HEK293 (cell line): ENCODE data around the gene UPF2.

ENCODE experiments used
- CTCF ChIA-PET: fragments of 350-600 bp; formaldehyde crosslinking; extraction: SDS; loops from one replicate; lab custom pipeline; 2021; ENCODE audit warnings: antibody characterized with exemption; lab: Yijun Ruan, JAX
- POLR2A ChIA-PET: fragments of 300-600 bp; formaldehyde crosslinking; extraction: SDS; loops from one replicate; lab custom pipeline; 2020; ENCODE audit warnings: antibody characterized with exemption, inconsistent platforms; lab: Yijun Ruan, JAX
- H3K27ac ChIP-seq: fragments of 200-500 bp; sonication (Bioruptor generic); 2 replicates; pipeline ENCODE4 v1.5.1; 2014; ENCODE audit warnings: low read depth, low read length, control low read depth, inconsistent platforms; ENCODE audit errors: extremely low read depth
- H3K36me3 ChIP-seq, 2 experiments: fragments of 200-500 bp in 1 of 2; sonication (Bioruptor generic) in 1 of 2; 1 replicate in 1 of 2; 2 replicates in 1 of 2; pipeline ENCODE4 v1.5.1; 2014 to 2017; ENCODE audit warnings: inconsistent platforms in 2 of 2, low read length in 2 of 2; ENCODE audit not compliant: control insufficient read depth in 2 of 2, insufficient read depth in 1 of 2
- H3K4me1 ChIP-seq: fragments of 200-500 bp; sonication (Bioruptor generic); 2 replicates; pipeline ENCODE4 v1.5.1; 2014; ENCODE audit warnings: mild to moderate bottlenecking, low read length, inconsistent platforms; ENCODE audit not compliant: control insufficient read depth, insufficient read depth
- H3K4me3 ChIP-seq: 2 replicates; pipeline ENCODE4 v1.5.1; 2011; ENCODE audit warnings: low read depth, mild to moderate bottlenecking, control low read depth, low read length, moderate library complexity
- H3K9me3 ChIP-seq: fragments of 200-500 bp; sonication (Bioruptor generic); 2 replicates; pipeline ENCODE4 v1.5.1; 2014; ENCODE audit warnings: low read depth, low read length, inconsistent platforms; ENCODE audit not compliant: control insufficient read depth, insufficient read depth
- HIC1 ChIP-seq: fragments of 450-650 bp; formaldehyde crosslinking; IDR thresholded peaks from 2 replicates; pipeline ENCODE4 v1.5.1; 2016; ENCODE audit warnings: missing biosample characterization, missing genetic modification characterization
- KLF9 ChIP-seq: fragments of 450-650 bp; formaldehyde crosslinking; IDR thresholded peaks from 2 replicates; pipeline ENCODE4 v1.5.1; 2016; ENCODE audit warnings: missing biosample characterization, missing genetic modification characterization, low read depth
- PATZ1 ChIP-seq: fragments of 450-650 bp; formaldehyde crosslinking; IDR thresholded peaks from 2 replicates; pipeline ENCODE4 v1.5.1; 2016; ENCODE audit warnings: missing biosample characterization, missing genetic modification characterization
- SCRT2 ChIP-seq: fragments of 450-650 bp; formaldehyde crosslinking; IDR thresholded peaks from 2 replicates; pipeline ENCODE4 v1.5.1; 2016; ENCODE audit warnings: missing biosample characterization, missing genetic modification characterization
- TCF7L2 ChIP-seq: IDR thresholded peaks from 2 replicates; pipeline ENCODE4 v1.6.1; 2011; ENCODE audit warnings: low read depth, mild to moderate bottlenecking, inconsistent platforms, low read length, moderate library complexity, borderline replicate concordance
- ZBTB10 ChIP-seq: fragments of 450-650 bp; formaldehyde crosslinking; IDR thresholded peaks from 2 replicates; pipeline ENCODE4 v1.5.1; 2016; ENCODE audit warnings: missing biosample characterization, missing genetic modification characterization
- ZBTB26 ChIP-seq: fragments of 450-650 bp; formaldehyde crosslinking; optimal IDR thresholded peaks from 2 replicates; pipeline ENCODE3; 2016; ENCODE audit warnings: missing biosample characterization, mild to moderate bottlenecking, missing genetic modification characterization
- ZFP37 ChIP-seq: fragments of 450-650 bp; formaldehyde crosslinking; IDR thresholded peaks from 2 replicates; pipeline ENCODE4 v1.5.1; 2016; ENCODE audit warnings: missing biosample characterization, missing genetic modification characterization
- ZNF114 ChIP-seq: fragments of 450-650 bp; formaldehyde crosslinking; IDR thresholded peaks from 2 replicates; pipeline ENCODE4 v1.5.0; 2017; ENCODE audit warnings: missing biosample characterization, missing genetic modification characterization
- ZNF157 ChIP-seq: fragments of 450-650 bp; formaldehyde crosslinking; IDR thresholded peaks from 2 replicates; pipeline ENCODE4 v1.5.1; 2016; ENCODE audit warnings: missing biosample characterization, missing genetic modification characterization
- ZNF169 ChIP-seq: fragments of 450-650 bp; formaldehyde crosslinking; IDR thresholded peaks from 2 replicates; pipeline ENCODE4 v1.5.1; 2016; ENCODE audit warnings: missing biosample characterization, missing genetic modification characterization
- ZNF2 ChIP-seq: fragments of 450-650 bp; formaldehyde crosslinking; IDR thresholded peaks from 2 replicates; pipeline ENCODE4 v1.5.1; 2016; ENCODE audit warnings: missing biosample characterization, missing genetic modification characterization
- ZNF202 ChIP-seq: fragments of 450-650 bp; formaldehyde crosslinking; IDR thresholded peaks from 2 replicates; pipeline ENCODE4 v1.5.1; 2016; ENCODE audit warnings: missing biosample characterization, missing genetic modification characterization, borderline replicate concordance
- ZNF292 ChIP-seq: fragments of 450-650 bp; formaldehyde crosslinking; IDR thresholded peaks from 2 replicates; pipeline ENCODE4 v1.5.1; 2016; ENCODE audit warnings: low read depth, missing biosample characterization, missing genetic modification characterization, borderline replicate concordance
- ZNF335 ChIP-seq: fragments of 450-650 bp; formaldehyde crosslinking; conservative IDR thresholded peaks from 2 replicates; pipeline ENCODE4 v1.5.1; 2016; ENCODE audit warnings: missing biosample characterization, missing genetic modification characterization
- ZNF341 ChIP-seq: fragments of 450-650 bp; formaldehyde crosslinking; IDR thresholded peaks from 2 replicates; pipeline ENCODE4; 2016; ENCODE audit warnings: low read depth, missing biosample characterization, missing genetic modification characterization
- ZNF398 ChIP-seq: fragments of 450-650 bp; formaldehyde crosslinking; IDR thresholded peaks from 2 replicates; pipeline ENCODE4 v1.5.1; 2017; ENCODE audit warnings: missing biosample characterization, missing genetic modification characterization
- ZNF473 ChIP-seq: fragments of 450-650 bp; formaldehyde crosslinking; IDR thresholded peaks from 2 replicates; pipeline ENCODE4 v1.5.1; 2017; ENCODE audit warnings: missing biosample characterization, missing genetic modification characterization
- ZNF558 ChIP-seq: fragments of 450-650 bp; formaldehyde crosslinking; IDR thresholded peaks from 2 replicates; pipeline ENCODE4 v1.5.1; 2016; ENCODE audit warnings: missing biosample characterization, missing genetic modification characterization
- ZNF654 ChIP-seq: fragments of 450-650 bp; formaldehyde crosslinking; IDR thresholded peaks from 2 replicates; pipeline ENCODE4 v1.5.1; 2016; ENCODE audit warnings: low read depth, missing biosample characterization, missing genetic modification characterization
- ZNF704 ChIP-seq: fragments of 450-650 bp; formaldehyde crosslinking; IDR thresholded peaks from 2 replicates; pipeline ENCODE4 v1.5.1; 2016; ENCODE audit warnings: missing biosample characterization, missing genetic modification characterization
- ZSCAN16 ChIP-seq: fragments of 450-650 bp; formaldehyde crosslinking; IDR thresholded peaks from 2 replicates; pipeline ENCODE4 v1.5.1; 2016; ENCODE audit warnings: missing biosample characterization, missing genetic modification characterization

UPF2 gene

GRCh38 chr10:12042409-12042796, 206 bp downstream of the UPF2 start (continued):
- TF ChIP-seq ZNF398 (tag by site-specific recombination) (peak; percentile 67; the same call in 1 of the 2 replicates), KLF9 (peak; percentile 71; the same call in 1 of the 2 replicates), ZBTB26 (tag by site-specific recombination) (peak; percentile 45)

GRCh38 chr10:12041766-12042408, 722 bp downstream of the UPF2 start:
- H3K27ac ChIP-seq, result peak overlapping the region; percentile 100
- ChIA-PET CTCF (interaction anchor here (0.6 to 1.7 kb wide), 3 partner anchors 28 to 1950 kb away, joined by 3 to 6 read pairs (median 6); no protein-coding TSS in a partner anchor), POLR2A (interaction anchor here (0.5 to 2.9 kb wide), 9 partner anchors 8 to 65 kb away, joined by 3 to 40 read pairs (median 4); partner anchors contain the start of gene DHTKD1)
- H3K4me1 ChIP-seq, result peaks cover 10% of the 10 kb centered on the region
- peak overlapping the region; percentile 87 for H3K4me3 ChIP-seq
- no peaks in the 10 kb centered on the region for H3K9me3 ChIP-seq
- no peaks in the 10 kb centered on the region; a peak in 1 of 3 replicates for H3K36me3 ChIP-seq
- TF ChIP-seq ZNF335, result peak; percentile 28
- no peak for TF ChIP-seq ZSCAN16 (tag by site-specific recombination)
- no peak; the same call in 1 of the 2 replicates for TF ChIP-seq ZBTB10 (tag by site-specific recombination)
- peak; percentile 19; the same call in 1 of the 2 replicates for TF ChIP-seq ZNF157
- 0 out of 2 replicates have a peak, but pooled peaks have one; percentile 47 for TF ChIP-seq ZNF704 (tag by site-specific recombination)
- no peak for TF ChIP-seq ZNF114 (tag by site-specific recombination)
- TF ChIP-seq ZFP37 (tag by site-specific recombination), result peak; percentile 65; the same call in 1 of the 2 replicates
- TF ChIP-seq ZNF341 (tag by site-specific recombination), result no peak
- 0 out of 2 replicates have a peak, but pooled peaks have one; percentile 17 for TF ChIP-seq SCRT2 (tag by site-specific recombination)
- no peak for TF ChIP-seq ZNF292 (tag by site-specific recombination)
- no peak for TF ChIP-seq TCF7L2
- no peak for TF ChIP-seq ZNF473 (tag by site-specific recombination)
- TF ChIP-seq ZNF2 (tag by site-specific recombination), result peak; percentile 71
- TF ChIP-seq ZNF169 (tag by site-specific recombination), result no peak
- TF ChIP-seq HIC1 (tag by site-specific recombination), result no peak
- TF ChIP-seq ZNF558 (tag by site-specific recombination), result no peak
- no peak for TF ChIP-seq ZNF202 (tag by site-specific recombination)
- TF ChIP-seq ZBTB26 (tag by site-specific recombination), result no peak
- no peak for TF ChIP-seq ZNF654 (tag by site-specific recombination)
- peak; percentile 81; the same call in 1 of the 2 replicates for TF ChIP-seq PATZ1 (tag by site-specific recombination)
